ENCODE data around the gene BMAL1. TPM values are rescaled to one million over a fixed set of nuclear protein-coding genes. Genes with fewer than 3 reads are reported as not detected.

Gene BMAL1
- total and polyA plus RNA-seq, 2 of the 8 experiments (the other 6 are each of a cell fraction or from before 2014, with no cell fraction given) = 6.8 to 6.9 TPM

- Histone ChIP-seq H3K4ac (replicated peaks; ENCODE audit: insufficient read length, low read depth, low read length) (no peak overlapping the region), H3K23ac (ENCODE audit: insufficient read length) (no peak overlapping the region), H3K79me1 (ENCODE audit: low read depth, low read length) (no peaks in the 10 kb centered on the region), H3K9me3 (ENCODE audit: insufficient read depth in 2 of 2, low read depth in 1 of 2, low read length in 1 of 2) (no peaks in the 10 kb centered on the region), H3K36me3 (ENCODE audit: control insufficient read depth in 2 of 4, insufficient read depth in 4 of 4, low read length in 3 of 4) (no peaks in the 10 kb centered on the region), H2BK12ac (ENCODE audit: low read depth, low read length) (no peak overlapping the region), H3K4me3 (ENCODE audit: extremely low read depth in 1 of 4, insufficient read depth in 2 of 4, low read depth in 3 of 4, low read length in 4 of 4) (no peak overlapping the region), H3K18ac (ENCODE audit: extremely low read depth, low read length) (no peak overlapping the region), H3K27me3 (replicated peaks in 1 of 4; ENCODE audit: control insufficient read depth in 3 of 4, extremely low read depth in 1 of 4, insufficient read depth in 3 of 4, low read length in 3 of 4) (no peaks in the 10 kb centered on the region), H2BK20ac (ENCODE audit: low read length) (no peak overlapping the region), H4K91ac (replicated peaks; ENCODE audit: insufficient read length, low read length) (no peak overlapping the region), H4K8ac (ENCODE audit: extremely low read depth, insufficient read depth, low read length) (no peak overlapping the region), H3K56ac (replicated peaks; ENCODE audit: insufficient read length, low read depth, low read length) (no peak overlapping the region), H3K79me2 (ENCODE audit: control insufficient read depth in 1 of 2, insufficient read depth in 2 of 2, low read length in 2 of 2) (no peaks in the 10 kb centered on the region), H3K4me1 (replicated peaks in 1 of 4; ENCODE audit: control insufficient read depth in 3 of 4, insufficient read depth in 4 of 4, low read length in 3 of 4) (no peaks in the 10 kb centered on the region), H3K23me2 (ENCODE audit: low read depth, low read length) (no peaks in the 10 kb centered on the region), H3K14ac (ENCODE audit: insufficient read length) (no peak overlapping the region), H3K9ac (replicated peaks in 1 of 4; ENCODE audit: extremely low read depth in 1 of 4, low read depth in 3 of 4, low read length in 3 of 4) (no peak overlapping the region), H2AFZ (ENCODE audit: low read length) (no peak overlapping the region), H4K5ac (ENCODE audit: insufficient read length, low read depth, low read length) (no peak overlapping the region), H2BK5ac (ENCODE audit: low read depth, low read length) (no peak overlapping the region), H2BK15ac (ENCODE audit: low read length) (no peak overlapping the region), H2BK120ac (replicated peaks; ENCODE audit: low read depth, low read length) (no peak overlapping the region), H2AK5ac (ENCODE audit: low read depth, low read length) (no peak overlapping the region), H4K20me1 (replicated peaks in 1 of 2; ENCODE audit: control insufficient read depth in 1 of 2, insufficient read depth in 2 of 2, low read length in 2 of 2) (no peaks in the 10 kb centered on the region), H3K27ac (ENCODE audit: low read depth, low read length) (no peak overlapping the region), H3K4me2 (ENCODE audit: insufficient read depth in 1 of 2, low read depth in 2 of 2, low read length in 2 of 2) (no peak overlapping the region)
- WGBS, 2 experiments (ENCODE audit: extremely low coverage in 1 of 2, insufficient coverage in 1 of 2, insufficient read length in 1 of 2, insufficient replicate concordance in 2 of 2, low coverage in 1 of 2, low lambda C conversion rate in 2 of 2, missing lambda C conversion rate in 1 of 2) = 78% methylated on average over 1 of the region's 1 CpG; no CpG with 5 or more reads in 1 of the 2 experiments
- POLR2A ChIA-PET (ENCODE audit: partially characterized antibody) = no interaction called here
- CTCF ChIA-PET (ENCODE audit: partially characterized antibody) = interaction anchor here (0.9 to 7.2 kb wide), 3 partner anchors 10 to 106 kb away, joined by 3 to 86 read pairs (median 6); no protein-coding TSS in a partner anchor
- FAIRE-seq (no peak), DNase-seq (ENCODE audit: low read depth in 1 of 2, low spot score in 2 of 2) (no peak)
- no peak for TF ChIP-seq TAF1 (IDR thresholded peaks at IDR 0.05; ENCODE audit: low read depth, low read length)
- TF ChIP-seq CBX8 (IDR thresholded peaks at IDR 0.05; ENCODE audit: borderline replicate concordance, low read depth, low read length) = no peak
Measured at GRCh38 chr11:13233173-13233745, 44.3 kb upstream of the BMAL1 start.

Data from H1 (cell line).